A549 (cell line): ENCODE data around the gene NDUFS2.

ENCODE experiments used
- EHMT2 ChIP-seq: fragments of 200-600 bp; sonication (generic); IDR thresholded peaks from 2 replicates; pipeline ENCODE4 v1.6.1; 2016; ENCODE audit warnings: antibody characterized with exemption, low read depth, mild to moderate bottlenecking, moderate library complexity
- EP300 ChIP-seq, 2 experiments: fragments of >200 bp; sonication (Bioruptor Twin); formaldehyde crosslinking; IDR thresholded peaks; 2 replicates in 1 of 2; 3 replicates in 1 of 2; pipeline ENCODE4 v1.6.1; 2016 to 2017
- GATA3 ChIP-seq: IDR thresholded peaks from 2 replicates; pipeline ENCODE4 v1.6.1; 2012; ENCODE audit warnings: borderline replicate concordance
- MAZ ChIP-seq: fragments of 150-350 bp; IDR thresholded peaks from 2 replicates; pipeline ENCODE4 v1.6.1; 2014; ENCODE audit warnings: antibody characterized with exemption, low read depth, low read length, borderline replicate concordance
- POLR2A ChIP-seq: IDR thresholded peaks from 2 replicates; pipeline ENCODE4 v1.6.1; 2012; ENCODE audit warnings: mild to moderate bottlenecking, low read length
- RAD21 ChIP-seq, 2 experiments: fragments of >200 bp in 1 of 2; sonication (Bioruptor Twin) in 1 of 2; formaldehyde crosslinking in 1 of 2; IDR thresholded peaks in 1 of 2; conservative IDR thresholded peaks in 1 of 2; 2 replicates in 1 of 2; 3 replicates in 1 of 2; pipeline ENCODE4 v1.6.1; 2012 to 2018; ENCODE audit warnings: inconsistent platforms in 1 of 2
- SMC3 ChIP-seq: fragments of >200 bp; sonication (Bioruptor Twin); formaldehyde crosslinking; IDR thresholded peaks from 3 replicates; pipeline ENCODE4 v1.6.1; 2018; ENCODE audit warnings: inconsistent platforms
- TP53 ChIP-seq: fragments of 250-450 bp; sonication (Bioruptor Pico); IDR thresholded peaks from 2 replicates; pipeline ENCODE4 v1.5.0; 2021; ENCODE audit warnings: mild to moderate bottlenecking, moderate library complexity
- TF ChIP-seq, protein P1 (sequence below): fragments of >200 bp; sonication (Bioruptor Twin); formaldehyde crosslinking; IDR thresholded peaks from 3 replicates; pipeline ENCODE4 v1.5.1; 2016
- TF ChIP-seq, protein P2 (sequence below): IDR thresholded peaks from 2 replicates; pipeline ENCODE4 v1.6.1; 2012
- TF ChIP-seq, protein P3 (sequence below): fragments of 200-600 bp; sonication (generic); IDR thresholded peaks from 2 replicates; pipeline ENCODE4 v1.6.1; 2016; ENCODE audit warnings: antibody characterized with exemption, mild to moderate bottlenecking, moderate library complexity
- TF ChIP-seq, protein P4 (sequence below): fragments of 250-450 bp; sonication (Bioruptor Pico); IDR thresholded peaks from 2 replicates; pipeline ENCODE4 v1.5.0; 2021; ENCODE audit warnings: mild to moderate bottlenecking, moderate library complexity, borderline replicate concordance
- TF ChIP-seq, protein P5 (sequence below): IDR thresholded peaks from 2 replicates; pipeline ENCODE4 v1.6.1; 2012; ENCODE audit warnings: low read depth, borderline replicate concordance
- TF ChIP-seq, protein P6 (sequence below): fragments of >200 bp; sonication (Bioruptor Twin); formaldehyde crosslinking; IDR thresholded peaks from 3 replicates; pipeline ENCODE4 v1.6.1; 2016

DNA sequence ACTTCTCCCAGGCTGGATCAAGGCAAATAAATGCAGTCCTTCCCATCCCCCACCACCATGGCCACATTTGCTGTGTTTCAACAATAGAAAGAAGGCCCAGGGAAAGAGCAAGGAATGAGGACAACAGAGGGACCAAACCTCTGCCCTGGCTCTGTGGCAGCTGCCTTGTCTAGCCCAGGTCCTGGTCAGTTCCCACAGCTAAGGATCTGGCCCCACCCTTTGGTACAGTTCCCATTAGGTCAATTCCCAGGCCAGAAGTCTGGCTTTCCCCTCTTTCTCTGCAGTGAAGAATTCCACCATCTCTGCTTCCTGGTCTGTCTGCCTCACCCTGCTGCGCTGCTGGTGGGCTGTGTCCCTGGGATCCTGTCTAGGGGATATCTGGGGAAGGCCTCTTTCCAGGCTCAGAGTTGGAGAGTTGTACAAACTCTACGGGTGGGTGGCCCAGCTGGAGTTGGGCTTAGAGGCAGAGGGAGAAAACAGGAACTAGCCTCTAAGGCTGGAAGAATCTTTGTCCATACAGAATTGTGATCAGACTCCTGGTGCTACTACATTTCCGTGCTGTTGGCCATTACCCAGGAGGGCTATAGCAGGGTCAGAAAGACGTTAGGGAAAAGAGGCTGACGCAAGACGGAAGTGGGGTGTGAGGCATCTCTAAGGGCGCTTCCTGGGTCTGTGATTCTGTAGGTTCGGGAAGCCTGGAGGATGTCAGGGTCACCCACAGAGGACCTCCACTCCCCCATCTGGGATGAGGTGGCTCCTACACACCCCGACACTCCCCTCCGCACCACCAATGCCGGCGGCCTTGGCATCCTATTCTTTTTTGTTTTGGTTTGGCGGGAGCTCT lies 953 bp upstream of the NDUFS2 start:
- TF ChIP-seq, protein P1, sequence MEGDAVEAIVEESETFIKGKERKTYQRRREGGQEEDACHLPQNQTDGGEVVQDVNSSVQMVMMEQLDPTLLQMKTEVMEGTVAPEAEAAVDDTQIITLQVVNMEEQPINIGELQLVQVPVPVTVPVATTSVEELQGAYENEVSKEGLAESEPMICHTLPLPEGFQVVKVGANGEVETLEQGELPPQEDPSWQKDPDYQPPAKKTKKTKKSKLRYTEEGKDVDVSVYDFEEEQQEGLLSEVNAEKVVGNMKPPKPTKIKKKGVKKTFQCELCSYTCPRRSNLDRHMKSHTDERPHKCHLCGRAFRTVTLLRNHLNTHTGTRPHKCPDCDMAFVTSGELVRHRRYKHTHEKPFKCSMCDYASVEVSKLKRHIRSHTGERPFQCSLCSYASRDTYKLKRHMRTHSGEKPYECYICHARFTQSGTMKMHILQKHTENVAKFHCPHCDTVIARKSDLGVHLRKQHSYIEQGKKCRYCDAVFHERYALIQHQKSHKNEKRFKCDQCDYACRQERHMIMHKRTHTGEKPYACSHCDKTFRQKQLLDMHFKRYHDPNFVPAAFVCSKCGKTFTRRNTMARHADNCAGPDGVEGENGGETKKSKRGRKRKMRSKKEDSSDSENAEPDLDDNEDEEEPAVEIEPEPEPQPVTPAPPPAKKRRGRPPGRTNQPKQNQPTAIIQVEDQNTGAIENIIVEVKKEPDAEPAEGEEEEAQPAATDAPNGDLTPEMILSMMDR, result no peak
- TF ChIP-seq, protein P2, sequence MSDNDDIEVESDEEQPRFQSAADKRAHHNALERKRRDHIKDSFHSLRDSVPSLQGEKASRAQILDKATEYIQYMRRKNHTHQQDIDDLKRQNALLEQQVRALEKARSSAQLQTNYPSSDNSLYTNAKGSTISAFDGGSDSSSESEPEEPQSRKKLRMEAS, result no peak
- TF ChIP-seq EP300 (IDR thresholded peaks at IDR 0.05) (no peak), EHMT2 (no peak), POLR2A (no peak), MAZ (no peak), TP53 (CRISPR knock-in tag) (no peak), GATA3 (no peak), RAD21 (conservative IDR thresholded peaks at IDR 0.05 in 1 of 2, IDR thresholded peaks at IDR 0.05 in 1 of 2) (no peak), SMC3 (no peak)
- TF ChIP-seq, protein P3, sequence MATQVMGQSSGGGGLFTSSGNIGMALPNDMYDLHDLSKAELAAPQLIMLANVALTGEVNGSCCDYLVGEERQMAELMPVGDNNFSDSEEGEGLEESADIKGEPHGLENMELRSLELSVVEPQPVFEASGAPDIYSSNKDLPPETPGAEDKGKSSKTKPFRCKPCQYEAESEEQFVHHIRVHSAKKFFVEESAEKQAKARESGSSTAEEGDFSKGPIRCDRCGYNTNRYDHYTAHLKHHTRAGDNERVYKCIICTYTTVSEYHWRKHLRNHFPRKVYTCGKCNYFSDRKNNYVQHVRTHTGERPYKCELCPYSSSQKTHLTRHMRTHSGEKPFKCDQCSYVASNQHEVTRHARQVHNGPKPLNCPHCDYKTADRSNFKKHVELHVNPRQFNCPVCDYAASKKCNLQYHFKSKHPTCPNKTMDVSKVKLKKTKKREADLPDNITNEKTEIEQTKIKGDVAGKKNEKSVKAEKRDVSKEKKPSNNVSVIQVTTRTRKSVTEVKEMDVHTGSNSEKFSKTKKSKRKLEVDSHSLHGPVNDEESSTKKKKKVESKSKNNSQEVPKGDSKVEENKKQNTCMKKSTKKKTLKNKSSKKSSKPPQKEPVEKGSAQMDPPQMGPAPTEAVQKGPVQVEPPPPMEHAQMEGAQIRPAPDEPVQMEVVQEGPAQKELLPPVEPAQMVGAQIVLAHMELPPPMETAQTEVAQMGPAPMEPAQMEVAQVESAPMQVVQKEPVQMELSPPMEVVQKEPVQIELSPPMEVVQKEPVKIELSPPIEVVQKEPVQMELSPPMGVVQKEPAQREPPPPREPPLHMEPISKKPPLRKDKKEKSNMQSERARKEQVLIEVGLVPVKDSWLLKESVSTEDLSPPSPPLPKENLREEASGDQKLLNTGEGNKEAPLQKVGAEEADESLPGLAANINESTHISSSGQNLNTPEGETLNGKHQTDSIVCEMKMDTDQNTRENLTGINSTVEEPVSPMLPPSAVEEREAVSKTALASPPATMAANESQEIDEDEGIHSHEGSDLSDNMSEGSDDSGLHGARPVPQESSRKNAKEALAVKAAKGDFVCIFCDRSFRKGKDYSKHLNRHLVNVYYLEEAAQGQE, result no peak
- TF ChIP-seq, protein P4, sequence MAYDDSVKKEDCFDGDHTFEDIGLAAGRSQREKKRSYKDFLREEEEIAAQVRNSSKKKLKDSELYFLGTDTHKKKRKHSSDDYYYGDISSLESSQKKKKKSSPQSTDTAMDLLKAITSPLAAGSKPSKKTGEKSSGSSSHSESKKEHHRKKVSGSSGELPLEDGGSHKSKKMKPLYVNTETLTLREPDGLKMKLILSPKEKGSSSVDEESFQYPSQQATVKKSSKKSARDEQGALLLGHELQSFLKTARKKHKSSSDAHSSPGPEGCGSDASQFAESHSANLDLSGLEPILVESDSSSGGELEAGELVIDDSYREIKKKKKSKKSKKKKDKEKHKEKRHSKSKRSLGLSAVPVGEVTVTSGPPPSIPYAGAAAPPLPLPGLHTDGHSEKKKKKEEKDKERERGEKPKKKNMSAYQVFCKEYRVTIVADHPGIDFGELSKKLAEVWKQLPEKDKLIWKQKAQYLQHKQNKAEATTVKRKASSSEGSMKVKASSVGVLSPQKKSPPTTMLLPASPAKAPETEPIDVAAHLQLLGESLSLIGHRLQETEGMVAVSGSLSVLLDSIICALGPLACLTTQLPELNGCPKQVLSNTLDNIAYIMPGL (CRISPR knock-in tag), result no peak
- TF ChIP-seq, protein P5, sequence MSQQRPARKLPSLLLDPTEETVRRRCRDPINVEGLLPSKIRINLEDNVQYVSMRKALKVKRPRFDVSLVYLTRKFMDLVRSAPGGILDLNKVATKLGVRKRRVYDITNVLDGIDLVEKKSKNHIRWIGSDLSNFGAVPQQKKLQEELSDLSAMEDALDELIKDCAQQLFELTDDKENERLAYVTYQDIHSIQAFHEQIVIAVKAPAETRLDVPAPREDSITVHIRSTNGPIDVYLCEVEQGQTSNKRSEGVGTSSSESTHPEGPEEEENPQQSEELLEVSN, result no peak
- TF ChIP-seq, protein P6, sequence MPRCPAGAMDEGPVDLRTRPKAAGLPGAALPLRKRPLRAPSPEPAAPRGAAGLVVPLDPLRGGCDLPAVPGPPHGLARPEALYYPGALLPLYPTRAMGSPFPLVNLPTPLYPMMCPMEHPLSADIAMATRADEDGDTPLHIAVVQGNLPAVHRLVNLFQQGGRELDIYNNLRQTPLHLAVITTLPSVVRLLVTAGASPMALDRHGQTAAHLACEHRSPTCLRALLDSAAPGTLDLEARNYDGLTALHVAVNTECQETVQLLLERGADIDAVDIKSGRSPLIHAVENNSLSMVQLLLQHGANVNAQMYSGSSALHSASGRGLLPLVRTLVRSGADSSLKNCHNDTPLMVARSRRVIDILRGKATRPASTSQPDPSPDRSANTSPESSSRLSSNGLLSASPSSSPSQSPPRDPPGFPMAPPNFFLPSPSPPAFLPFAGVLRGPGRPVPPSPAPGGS, result no peak
